Fibroblast of skin of left quadriceps (primary cell): ENCODE results near the gene CRIP2.

Experiments used
- DNase-seq, 2 experiments: peaks; one replicate each; pipeline ENCODE4 v3.0.0-alpha.2; 2013; ENCODE audit warnings: low read depth in 2 of 2

Gene CRIP2

DNA sequence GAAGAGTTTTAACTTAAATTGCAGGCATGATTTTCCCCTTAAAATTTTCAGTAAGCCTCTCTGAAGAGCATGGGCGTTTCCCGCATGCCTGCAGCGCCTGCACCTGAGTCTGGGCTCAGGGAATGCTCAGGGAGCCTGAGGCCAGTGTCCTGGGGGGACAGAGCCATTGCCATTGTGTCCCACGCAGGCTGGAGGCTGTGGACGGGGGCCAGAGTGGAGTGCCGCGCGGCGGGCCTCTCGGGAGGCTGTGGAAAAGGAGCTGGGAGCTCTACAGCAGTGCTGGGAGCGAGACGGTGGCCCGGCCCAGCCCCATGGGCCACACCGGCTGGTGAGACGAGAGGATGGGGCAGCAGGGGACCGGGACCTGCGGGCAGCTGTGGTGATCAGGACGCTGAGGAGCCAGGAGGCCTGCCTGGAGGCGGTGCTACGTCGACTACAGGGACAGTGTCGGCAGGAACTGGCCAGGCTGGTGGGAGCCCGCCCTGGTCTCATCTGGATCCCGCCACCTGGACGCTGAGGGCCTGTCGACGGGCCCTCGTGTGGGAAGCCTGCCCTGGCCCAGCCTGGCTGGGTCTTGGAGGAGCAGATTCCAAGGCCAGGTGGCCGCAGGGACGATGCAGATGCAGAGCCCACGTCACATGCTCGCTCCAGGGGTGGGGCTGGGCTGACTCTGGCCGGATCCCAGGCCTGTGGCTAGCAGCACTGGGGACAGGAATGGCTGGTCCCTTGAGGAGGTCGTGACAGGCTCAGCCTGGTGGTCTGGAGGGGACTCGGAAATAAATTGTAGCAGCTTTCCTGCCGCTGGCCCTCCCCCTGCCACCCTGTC, 24.0 kb downstream of the CRIP2 start:
- no peak for DNase-seq

DNA sequence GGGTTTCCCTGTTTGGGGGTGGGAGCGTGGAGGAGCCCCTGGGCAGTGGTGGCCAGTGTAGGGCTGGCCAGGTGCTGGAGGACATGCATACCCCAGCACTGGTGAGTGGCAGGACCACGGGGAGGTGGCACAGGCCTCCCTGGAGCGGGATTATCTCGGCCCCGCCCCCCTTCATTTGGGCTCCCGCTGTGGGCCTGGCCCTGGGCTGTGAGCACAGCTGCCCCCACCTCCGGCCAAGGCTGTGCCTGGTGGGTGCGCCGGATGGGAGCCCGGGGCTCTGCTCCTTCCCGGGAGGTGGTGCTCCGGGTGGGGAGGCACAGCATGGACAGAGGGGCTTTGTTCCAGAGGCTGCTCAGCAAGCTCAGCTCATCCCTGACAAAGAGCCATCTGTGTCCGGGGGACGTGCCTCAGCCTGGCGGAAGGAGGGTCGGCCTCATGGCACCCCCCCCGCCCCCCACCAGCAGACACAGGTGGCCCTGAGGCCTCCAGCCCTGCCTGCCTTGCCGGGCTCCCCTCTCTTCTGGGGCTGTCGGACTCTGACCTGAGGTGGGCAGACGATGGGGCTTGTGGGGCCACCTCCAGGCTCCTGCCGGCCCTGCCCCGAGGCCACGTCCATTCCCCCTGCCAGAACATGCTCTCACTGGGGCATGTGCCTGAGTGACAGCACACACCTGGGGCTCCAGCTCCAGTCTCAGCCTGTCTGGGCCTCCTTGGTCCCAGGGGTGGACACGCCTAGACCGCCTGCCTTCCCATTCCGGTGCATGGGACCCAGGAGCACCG, 24.8 kb downstream of the CRIP2 start:
- DNase-seq: no peak

DNA sequence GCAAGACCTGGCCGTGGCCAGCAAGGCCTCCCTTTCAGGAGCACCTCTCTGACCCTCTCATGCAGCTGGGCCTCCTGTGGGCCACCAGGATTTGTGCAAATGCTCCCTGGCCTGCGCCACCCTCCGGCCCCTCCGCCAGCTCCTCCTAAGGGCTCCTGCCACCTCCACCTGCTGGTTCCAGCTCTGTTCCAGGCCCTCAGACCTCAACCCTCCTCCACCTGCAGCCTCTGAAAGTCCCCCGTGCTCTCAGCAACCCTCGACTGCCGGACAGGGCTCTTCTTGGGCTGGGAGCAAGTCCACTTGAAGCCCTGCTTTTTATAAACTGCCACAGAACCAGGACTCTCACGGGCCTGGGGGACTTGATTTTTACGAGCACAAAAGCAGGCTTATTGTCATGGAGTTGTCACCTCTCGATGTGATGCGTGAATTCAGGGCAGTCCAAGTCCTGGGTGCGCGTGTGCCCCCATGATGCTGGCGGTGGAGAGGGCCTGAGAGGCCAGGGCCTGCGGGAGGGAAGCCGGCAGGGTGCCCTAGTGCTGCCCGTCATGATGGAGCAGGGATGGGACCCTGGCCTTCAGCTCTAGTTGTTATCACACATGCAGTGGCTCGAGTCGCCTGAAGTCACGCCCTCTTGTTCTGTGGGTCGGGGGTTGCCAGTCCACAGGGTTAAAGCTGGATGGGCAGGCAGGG, 25.6 kb downstream of the CRIP2 start:
- no peak for DNase-seq

DNA sequence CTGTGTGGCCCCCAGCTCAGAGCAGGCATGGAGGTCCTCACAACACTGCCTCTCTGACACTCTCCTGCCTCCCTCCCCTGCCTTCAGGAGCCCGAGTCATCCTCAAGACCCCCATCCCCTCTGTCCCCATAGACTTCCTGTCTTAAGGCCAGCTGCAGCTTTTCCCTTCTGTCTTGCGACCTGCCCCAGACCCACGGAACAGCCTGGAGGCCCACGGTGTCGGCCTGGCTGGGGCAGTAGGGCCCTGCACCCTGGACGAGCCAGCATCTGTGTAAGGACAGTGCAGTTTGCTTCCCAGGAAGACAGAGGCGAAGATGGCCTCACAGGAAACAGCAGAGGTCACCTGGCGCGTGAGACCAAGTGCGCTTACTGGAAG, 26.1 kb downstream of the CRIP2 start:
- no peak for DNase-seq

DNA sequence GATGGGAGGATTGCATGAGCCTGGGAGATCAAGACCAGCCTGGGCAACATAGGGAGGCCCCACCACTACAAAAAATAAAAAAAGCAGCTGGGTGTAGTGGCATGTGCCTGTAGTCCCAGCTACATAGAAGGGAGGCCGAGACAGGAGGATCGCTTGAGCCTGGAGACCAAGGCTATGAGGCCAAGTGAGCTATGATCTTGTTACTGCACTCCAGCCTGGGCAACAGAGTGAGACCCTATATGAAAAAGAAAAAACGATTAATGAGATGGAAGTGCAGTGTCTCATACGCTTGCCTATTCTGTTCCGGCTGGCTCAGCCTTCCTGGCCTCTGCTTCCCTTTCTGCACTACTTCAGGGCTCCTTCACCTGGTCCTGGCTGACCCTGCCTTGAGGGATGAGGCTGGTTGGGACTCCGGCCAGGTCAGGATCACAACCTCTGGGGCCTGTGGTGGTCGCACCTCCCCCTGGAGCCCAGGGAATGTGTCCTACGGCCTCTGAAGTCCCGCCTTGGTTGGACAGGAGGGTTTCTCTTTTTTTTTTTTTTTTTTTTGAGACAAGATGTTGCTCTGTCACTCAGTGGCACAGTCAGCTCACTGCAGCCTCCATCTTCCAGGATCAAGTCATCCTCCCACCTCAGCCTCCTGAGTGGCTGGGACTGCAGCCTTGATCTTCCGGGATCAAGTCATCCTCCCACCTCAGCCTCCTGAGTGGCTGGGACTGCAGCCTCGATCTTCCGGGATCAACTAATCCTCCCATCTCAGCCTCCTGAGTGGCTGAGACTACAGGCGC, 27.1 kb downstream of the CRIP2 start:
- DNase-seq: no peak

DNA sequence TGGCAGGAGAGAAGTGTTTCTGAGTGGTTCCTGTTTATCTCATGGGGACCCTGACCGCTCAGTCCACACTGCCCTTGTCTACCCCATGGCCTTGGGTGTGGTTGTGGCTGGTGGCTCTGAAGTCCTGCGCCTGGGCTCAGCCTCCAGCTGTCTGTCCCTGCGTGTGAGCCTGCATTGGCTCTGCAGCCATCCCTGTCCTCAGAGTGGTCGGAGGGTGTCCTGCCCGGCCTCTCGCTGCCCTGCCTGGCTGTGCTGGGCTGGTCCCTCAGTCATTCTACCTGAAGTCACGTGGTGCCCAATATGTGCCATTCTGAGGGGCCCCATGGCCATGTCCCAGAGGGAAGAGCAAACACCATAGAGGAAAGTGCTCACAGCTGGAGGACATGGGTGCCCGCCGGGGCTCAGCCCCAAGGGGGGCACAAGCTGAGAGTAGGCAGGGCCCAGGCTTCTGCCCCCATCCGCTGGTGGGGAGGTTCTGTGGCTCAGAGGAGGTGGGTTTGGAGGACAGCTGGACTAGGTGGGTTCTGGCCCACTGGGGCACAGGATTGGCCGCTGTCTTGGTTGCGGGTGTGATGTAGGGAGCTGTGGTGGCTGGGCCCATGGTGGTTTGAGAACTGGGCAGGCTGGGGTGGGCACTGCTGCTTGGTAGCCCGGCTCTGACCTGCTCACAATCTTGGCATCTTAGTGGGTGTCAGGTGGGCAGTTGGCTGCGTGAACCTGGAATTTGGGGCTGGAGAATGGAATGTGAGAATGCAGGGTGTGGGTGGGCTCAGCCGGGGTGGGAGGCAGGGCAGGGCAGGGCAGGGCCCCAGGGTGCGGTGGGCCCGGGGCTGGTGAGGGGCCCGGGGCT, 28.1 kb downstream of the CRIP2 start:
- no peak for DNase-seq

DNA sequence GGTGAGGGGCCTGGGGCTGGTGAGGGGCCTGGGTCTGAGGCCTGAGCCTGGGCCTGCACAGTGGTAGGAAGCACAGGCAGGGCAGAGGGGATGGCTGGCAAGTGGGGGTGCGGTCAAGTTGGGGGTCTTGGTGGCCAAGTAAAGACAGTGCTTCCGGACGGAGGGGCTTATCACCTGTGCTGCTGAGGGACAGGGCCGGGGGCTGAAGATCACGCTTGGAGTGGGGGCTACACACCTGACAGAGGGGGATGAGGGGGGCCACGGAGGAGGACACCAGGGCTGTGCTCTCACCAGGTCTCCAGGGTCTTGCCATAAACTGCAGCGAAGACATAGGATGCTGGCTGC, 28.6 kb downstream of the CRIP2 start:
- DNase-seq: no peak

DNA sequence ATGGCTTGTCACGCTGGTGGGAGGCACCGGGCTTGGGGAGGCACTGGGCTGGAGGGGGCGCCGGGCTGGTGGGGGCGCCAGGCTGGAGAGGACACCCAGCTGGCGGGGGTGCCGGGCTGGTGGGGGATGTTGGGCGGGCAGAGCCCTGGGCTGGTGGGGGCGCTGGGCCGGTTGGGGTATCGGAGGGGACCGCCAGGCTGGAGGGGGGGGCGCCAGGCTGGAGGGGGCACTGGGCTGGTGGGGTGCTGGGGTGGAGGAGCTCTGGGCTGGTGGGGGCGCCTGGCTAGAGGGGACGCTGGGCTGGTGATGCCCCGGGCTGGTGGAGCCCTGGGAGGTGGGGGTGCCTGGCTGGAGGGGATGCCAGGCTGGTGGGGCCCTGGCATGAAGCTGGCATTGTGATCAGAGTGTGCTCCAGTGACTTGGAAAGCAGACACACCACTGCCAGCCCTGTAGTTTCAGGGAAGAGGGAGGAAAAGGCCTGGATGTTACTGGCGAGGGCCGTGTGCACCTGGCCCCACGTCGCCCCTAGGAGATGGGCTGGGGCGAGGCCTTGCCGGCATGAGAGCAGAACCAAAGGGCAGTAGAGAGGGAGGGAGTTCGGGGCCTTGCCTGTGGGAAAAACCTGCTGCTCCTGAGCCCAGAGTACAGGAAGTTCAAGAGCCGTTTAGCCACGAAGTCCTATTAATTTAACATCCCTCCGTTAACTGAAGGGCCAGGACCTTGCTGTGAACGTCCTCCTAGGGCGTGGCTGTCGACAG, 29.5 kb downstream of the CRIP2 start:
- no peak for DNase-seq

DNA sequence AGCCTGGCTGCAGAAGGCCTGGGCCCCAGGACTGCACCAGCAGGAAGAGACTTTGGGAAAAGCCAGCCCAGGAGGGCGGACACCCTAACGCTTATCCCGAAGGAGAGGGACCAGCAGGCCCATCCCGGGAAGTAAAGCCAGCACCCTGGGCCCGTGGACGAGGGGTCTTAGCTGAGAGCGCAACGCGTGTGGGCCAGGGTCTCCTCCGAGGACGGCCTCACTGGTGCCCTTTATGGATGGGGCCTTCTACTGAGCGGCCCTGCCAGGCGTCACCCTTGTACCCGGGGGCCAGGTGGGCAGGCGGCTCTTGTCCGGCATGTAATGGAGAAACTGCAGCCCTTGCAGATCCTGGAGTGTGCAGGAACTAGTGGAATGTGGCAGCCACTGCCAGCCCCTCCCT, 30.5 kb downstream of the CRIP2 start:
- no peak for DNase-seq

DNA sequence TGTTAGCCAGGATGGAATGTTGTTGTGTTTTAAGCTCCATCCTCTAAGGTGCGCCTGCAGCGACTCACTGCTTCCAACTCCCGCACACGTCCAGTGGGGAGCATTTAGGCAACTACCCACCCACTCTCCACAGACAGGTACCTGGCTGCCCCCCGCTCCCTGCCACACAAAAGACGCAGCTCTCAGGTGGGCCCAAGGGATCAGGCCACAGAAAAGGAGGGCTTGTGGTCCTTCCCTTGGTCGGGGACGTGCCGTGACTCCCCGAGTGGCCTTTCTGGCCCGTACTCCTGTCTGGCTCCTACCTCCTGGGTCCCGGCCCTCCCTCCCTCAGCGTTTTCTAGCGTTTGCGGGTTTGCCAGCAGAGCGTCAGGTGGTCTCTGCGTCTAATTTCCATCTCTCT, 32.6 kb downstream of the CRIP2 start:
- DNase-seq: no peak

DNA sequence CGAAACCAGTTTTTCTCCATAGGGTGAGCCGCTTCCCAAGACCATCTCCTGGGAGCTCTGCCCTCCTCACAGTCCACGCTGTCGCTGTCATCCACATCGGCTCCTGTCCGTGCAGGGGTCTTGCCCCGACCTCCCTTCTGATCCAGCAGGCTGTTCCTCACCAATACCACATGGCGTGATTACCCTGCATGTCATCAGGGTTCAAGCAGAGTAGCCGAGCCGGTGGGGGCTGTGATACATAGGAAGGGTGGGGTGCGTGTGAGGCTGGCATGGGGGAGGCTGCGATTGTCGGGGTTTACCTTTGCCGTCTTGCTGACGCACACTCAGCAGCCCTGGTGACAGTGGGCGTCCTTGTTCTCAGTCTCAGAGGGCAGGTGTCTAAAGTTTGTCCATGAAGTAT, 33.4 kb downstream of the CRIP2 start:
- no peak for DNase-seq

DNA sequence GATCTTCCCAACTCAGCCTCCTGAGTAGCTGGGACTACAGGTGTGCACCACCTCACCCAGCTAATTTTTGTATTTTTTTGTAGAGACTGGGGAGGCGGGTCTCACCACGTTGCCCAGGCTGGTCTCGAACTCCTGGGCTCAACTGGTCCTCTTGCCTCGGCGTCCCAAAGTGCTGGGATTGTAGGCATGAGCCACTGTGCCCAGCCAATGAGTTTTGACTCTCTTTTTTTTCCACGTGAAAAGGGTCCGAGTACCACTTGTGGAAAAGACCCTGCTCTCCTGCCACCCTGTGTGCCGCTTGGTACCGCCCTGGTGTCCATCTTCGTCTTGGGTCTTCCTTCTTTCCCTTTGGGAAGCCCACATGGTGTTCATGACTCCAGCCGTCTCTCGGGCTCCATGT, 34.0 kb downstream of the CRIP2 start:
- DNase-seq: no peak

DNA sequence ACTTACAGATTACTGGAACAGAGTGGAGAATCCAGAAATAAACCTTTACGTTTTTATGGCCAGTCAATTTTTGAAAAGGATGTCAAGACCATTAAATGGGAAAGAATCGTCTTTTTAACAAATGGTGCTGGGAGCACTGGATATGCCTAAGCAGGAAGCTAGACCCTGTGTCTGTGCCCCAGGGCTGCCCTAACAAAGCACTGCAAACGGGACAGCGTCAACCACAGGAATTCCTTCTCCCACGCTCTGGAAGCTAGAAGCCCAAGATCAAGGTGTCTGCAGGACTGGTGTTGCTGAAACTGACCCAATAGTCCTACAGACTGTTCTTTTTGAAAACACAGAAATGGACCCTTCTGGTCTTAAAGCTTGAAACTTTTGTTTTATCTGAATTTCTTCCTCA, 42.5 kb downstream of the CRIP2 start:
- no peak for DNase-seq

DNA sequence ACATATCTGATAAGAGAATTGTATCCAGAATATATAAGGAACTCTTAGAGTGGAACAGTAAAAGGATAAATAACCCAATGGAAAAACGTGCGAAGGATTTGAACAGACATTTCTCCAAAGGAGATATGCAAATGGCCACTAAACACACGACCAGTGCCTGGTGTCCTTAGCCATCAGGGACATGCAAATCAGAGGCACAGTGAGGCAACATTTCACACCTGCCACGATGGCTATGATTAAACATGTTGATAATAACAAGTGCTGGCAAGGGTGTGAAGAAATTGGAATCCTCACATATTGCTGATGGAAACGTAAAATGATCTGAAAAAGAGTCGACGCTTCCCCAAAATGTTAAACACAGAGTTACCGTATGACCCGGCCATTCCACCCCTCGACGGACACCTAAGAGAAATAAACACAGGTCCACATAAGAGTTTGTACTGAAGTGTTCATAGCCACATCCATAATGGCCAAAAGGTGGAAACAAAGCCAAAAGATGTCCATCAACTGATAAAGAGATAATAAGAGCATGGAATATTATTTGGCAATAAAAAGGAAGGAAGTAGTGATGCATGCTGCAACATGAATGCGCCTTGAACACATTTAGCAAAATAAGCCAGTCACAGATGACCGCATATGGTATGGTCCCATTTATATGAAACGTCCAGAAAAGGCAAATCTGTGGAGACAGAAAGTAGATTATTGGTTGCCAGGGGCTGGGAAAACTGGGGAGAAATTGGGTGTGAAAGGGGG, 45.5 kb downstream of the CRIP2 start:
- no peak for DNase-seq

DNA sequence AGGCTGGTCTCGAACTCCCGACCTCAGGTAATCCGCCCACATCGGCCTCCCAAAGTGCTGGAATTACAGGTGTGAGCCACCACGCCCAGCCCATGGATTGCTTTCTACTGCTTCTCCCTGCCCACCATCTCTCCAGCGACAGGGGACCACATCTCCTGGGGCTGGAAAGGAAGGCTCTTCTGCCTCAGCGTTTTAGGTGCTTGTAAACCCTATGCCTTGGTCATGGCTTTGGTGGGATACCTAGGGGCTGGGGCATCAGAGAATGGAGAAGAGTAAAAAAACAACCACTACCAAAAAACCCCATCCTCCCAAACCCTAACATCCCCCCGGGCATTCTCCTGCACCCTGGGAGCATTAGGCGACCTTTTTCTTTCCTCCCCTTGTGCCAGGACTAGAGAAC, 50.7 kb downstream of the CRIP2 start:
- DNase-seq: no peak

DNA sequence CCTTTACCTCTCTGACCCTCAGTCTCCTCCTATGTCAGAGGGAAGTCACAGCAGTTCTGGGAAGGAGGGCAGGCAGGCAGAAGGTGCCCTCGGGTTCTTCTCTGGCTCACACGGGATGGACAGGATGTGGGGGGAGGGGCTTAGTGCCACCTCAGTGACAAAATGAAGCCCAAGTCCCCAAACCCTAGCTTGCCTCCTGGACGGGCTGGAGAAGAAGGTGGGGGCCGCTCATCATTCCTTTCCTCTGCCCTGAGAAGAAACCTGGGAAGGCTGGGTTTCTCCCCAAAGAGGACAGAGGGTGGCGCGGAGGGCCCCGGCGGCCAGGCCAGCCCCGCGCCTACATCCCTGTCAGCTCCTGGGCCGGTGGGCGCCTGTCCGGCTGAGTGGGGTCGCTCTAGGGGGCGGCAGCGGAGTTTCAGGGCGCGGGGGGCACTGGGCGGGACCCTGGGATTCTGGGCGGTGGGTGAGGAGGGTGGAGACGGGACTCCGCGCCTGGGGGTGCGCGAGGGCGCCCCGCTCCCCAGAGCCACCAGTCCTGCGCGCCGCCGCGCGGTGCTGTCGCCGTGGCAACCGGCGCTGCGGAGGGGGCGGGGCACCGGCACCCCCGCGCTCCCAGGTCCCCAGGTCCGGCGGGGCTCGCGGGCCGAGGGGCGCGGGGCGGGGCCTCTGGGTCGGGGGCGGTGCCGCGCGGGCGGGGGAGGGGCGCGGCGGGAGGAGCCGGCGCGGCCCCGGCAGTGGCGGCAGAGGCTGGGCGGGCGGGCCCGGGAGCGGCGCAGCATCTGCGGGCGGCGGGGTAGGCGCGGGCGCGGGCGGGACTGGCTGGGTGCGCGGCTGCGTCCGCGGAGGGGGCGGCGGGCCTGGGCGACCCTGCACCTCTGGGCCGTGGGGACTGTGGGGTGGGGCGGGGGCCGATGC, 51.5 kb downstream of the CRIP2 start, which contains the start of gene TMEM121:
Gene TMEM121, plus strand, starts transcription at position 723 of the 915 bp plus-strand sequence. CDS start 2,252 bp downstream, outside the sequence.
- DNase-seq: no peak

DNA sequence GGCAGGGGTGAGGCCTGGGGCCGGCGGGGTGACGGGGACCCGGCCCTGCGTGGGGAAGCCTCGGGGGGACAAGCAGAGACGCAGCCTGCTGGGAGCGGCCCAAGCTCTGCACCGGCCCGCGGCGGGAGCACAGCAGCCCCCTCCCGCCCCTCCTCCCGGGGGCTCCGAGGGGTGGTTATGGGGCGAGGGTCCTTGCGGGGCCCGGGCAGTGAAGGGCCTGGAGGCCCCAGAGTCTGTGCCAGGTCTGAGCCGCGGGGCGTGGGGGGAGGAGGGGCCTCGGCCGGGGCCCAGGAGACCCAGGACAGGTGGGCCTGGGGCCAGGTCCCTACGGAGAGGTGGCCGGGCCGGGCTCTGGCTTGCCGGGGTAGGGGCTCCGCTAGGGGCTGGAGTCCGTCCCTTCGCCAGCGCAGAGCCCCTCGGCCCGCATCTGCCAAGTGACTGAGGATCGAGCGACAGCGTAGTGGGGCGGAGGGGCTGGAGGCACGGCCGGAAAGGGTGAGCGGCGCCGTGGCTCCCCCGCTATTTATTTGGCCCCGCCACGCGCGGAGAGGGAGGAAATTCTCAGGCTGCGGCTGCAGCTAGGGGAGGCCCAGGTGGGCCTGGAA, 52.3 kb downstream of the CRIP2 start:
- DNase-seq: no peak

DNA sequence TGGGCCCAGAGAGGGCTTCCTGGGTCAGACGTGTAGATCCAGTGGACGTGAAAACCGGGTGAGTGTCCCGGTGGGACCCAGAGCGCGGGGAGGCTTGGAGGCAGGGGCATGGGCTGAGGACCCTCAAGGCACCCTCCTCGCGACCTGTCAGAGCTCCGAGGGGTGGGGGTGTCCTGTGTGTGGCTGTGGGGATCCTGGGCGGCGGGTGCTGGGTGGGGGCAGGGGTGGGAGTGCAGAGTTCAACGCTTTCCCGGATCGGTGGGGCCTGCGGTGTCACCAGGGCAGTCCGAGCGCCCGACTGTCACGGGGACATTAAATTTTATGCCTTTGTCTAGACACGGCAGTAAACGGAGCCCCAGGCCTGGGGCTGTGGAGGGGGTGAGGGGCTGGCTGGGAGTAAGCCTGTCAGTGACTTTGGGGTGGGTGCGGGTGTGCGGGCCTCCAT, 52.8 kb downstream of the CRIP2 start:
- DNase-seq: no peak
